Ecto neural progenitor cell (in vitro differentiated cells): Measurements from ENCODE around the gene CAMK4.

Source experiments
- DNase-seq: peaks from one replicate; pipeline ENCODE4 v3.0.0-alpha.2; 2018; ENCODE audit warnings: low spot score

Gene CAMK4

GRCh38 chr5:111427762-111428161 is 203.6 kb downstream of the CAMK4 start:
- DNase-seq = no peak

- DNase-seq = no peak
These were observed 208.8 kb downstream of the CAMK4 start for GRCh38 chr5:111432883-111433536.

GRCh38 chr5:111434800-111435199 is 210.6 kb downstream of the CAMK4 start:
- DNase-seq = no peak

GRCh38 chr5:111439473-111440075 is 215.4 kb downstream of the CAMK4 start:
- no peak for DNase-seq

GRCh38 chr5:111447099-111447498 is 222.9 kb downstream of the CAMK4 start:
- no peak for DNase-seq

- DNase-seq = no peak
These were observed 223.6 kb downstream of the CAMK4 start for GRCh38 chr5:111447822-111448221.

GRCh38 chr5:111453295-111453694 is 229.1 kb downstream of the CAMK4 start:
- no peak for DNase-seq

GRCh38 chr5:111453747-111454146 is 229.6 kb downstream of the CAMK4 start:
- DNase-seq = no peak

GRCh38 chr5:111454198-111454622 is 230.0 kb downstream of the CAMK4 start:
- DNase-seq = no peak

- DNase-seq = no peak
These were observed 230.6 kb downstream of the CAMK4 start for GRCh38 chr5:111454776-111455175.

GRCh38 chr5:111461255-111461671 is 237.1 kb downstream of the CAMK4 start:
- DNase-seq = peak; percentile 56

- no peak for DNase-seq
These were observed 237.8 kb downstream of the CAMK4 start for GRCh38 chr5:111461934-111462333.

- DNase-seq = no peak
These were observed 239.1 kb downstream of the CAMK4 start for GRCh38 chr5:111463311-111463710.

- DNase-seq = no peak
These were observed 245.2 kb downstream of the CAMK4 start for GRCh38 chr5:111469293-111469896.

GRCh38 chr5:111469903-111470302 is 245.7 kb downstream of the CAMK4 start:
- no peak for DNase-seq

GRCh38 chr5:111472096-111472495 is 247.9 kb downstream of the CAMK4 start:
- no peak for DNase-seq

GRCh38 chr5:111472579-111472978 is 248.4 kb downstream of the CAMK4 start:
- no peak for DNase-seq

GRCh38 chr5:111478266-111478665 is 254.1 kb downstream of the CAMK4 start:
- no peak for DNase-seq

- no peak for DNase-seq
These were observed 254.7 kb downstream of the CAMK4 start for GRCh38 chr5:111478898-111479297.

- no peak for DNase-seq
These were observed 256.2 kb downstream of the CAMK4 start for GRCh38 chr5:111480346-111480745.

GRCh38 chr5:111486055-111486454 is 261.9 kb downstream of the CAMK4 start:
- no peak for DNase-seq

GRCh38 chr5:111486926-111487325 is 262.7 kb downstream of the CAMK4 start:
- no peak for DNase-seq

GRCh38 chr5:111488353-111488752 is 264.2 kb downstream of the CAMK4 start:
- DNase-seq = no peak

- DNase-seq = no peak
These were observed 268.8 kb downstream of the CAMK4 start for GRCh38 chr5:111493031-111493430.
